ENCODE data around the gene TPCN2.

DNA sequence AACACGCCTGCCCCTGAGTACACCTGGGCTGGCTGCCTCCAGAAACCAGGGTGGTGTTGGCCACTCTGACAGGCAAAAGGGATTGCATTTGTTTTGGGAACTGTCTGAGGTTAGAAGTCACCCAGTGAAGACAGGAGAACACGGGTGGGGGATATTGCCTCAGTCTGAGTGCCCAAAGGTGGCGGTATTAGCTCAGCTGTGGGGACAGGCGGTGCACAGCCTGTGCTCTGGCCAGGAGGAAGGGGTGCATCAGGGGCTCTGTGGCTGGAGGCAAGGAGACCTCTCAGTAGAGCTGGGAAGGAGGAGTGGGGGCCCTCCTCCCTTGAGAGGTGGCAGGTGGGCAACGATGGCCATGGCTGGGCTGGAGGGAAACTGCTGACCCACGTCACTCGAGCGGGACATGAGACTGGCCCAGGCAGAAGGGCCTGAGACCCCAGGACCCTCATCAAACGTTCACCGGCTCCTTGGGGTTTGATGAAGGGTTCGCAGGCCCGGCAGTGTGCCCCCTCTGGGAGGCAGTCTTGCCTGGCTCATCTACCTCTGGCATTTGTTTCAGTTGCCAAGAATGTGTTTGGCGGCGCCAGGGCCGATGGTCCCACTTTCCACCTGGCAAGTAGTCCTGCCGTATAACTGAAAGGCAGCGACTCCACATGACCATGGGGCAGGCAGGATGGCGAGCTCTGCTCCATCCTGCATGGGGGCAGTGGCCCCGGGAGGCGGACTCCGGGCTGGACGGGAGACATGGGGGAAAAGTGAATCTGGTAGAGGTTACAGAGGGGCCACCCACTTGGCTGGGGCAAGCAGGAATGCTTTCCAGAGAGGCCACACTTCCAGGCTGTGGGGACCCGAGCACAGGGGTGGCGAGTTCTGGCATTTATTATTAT lies 54.2 kb downstream of the TPCN2 start:
- TF ChIP-seq POLR2A (IDR thresholded peaks at IDR 0.05): no peak
- TF ChIP-seq, protein P1, sequence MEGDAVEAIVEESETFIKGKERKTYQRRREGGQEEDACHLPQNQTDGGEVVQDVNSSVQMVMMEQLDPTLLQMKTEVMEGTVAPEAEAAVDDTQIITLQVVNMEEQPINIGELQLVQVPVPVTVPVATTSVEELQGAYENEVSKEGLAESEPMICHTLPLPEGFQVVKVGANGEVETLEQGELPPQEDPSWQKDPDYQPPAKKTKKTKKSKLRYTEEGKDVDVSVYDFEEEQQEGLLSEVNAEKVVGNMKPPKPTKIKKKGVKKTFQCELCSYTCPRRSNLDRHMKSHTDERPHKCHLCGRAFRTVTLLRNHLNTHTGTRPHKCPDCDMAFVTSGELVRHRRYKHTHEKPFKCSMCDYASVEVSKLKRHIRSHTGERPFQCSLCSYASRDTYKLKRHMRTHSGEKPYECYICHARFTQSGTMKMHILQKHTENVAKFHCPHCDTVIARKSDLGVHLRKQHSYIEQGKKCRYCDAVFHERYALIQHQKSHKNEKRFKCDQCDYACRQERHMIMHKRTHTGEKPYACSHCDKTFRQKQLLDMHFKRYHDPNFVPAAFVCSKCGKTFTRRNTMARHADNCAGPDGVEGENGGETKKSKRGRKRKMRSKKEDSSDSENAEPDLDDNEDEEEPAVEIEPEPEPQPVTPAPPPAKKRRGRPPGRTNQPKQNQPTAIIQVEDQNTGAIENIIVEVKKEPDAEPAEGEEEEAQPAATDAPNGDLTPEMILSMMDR (IDR thresholded peaks at IDR 0.05): no peak
